DOHH2 (cell line): Measurements from ENCODE around the gene KHDRBS2.

Experiments
- CTCF ChIP-seq: fragments of 200-600 bp; sonication (generic); IDR thresholded peaks from one replicate; pipeline ENCODE4 v1.5.1; 2014; ENCODE audit warnings: antibody characterized with exemption, mild to moderate bottlenecking, low read depth, low read length; ENCODE audit not compliant: poor library complexity, severe bottlenecking
- EZH2phosphoT487 ChIP-seq: fragments of 200-600 bp; sonication (generic); IDR thresholded peaks from 2 replicates; pipeline ENCODE4 v1.6.1; 2017; ENCODE audit warnings: borderline replicate concordance, mild to moderate bottlenecking, antibody characterized with exemption, low read length, moderate library complexity, mixed read lengths

DNA sequence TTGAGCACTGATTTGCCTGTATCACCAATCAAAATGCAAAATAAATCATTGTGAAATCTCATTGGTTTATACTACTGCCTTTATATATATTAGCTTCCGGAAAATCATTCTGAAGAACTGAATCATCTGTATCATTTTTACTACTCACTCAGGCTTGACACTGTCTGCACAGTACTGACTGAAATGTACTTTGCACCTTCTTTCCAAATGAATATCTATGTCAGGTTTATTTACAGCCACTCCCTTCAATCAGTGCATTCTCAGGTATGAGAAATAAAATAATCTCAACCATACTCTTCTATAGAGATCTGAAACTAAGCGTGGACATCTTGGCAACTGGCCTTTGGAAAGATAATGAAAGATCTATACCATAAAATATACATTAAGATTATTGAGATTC, 2.7 kb downstream of the KHDRBS2 start:
- TF ChIP-seq CTCF (no peak), EZH2phosphoT487 (no peak)
